GM19193 (cell line): Measurements from ENCODE around the gene RAC3.

Experiments used
- POLR2A ChIP-seq: IDR thresholded peaks from 4 replicates; pipeline ENCODE4 v1.6.1; 2011; ENCODE audit not compliant: insufficient read depth, insufficient read length; ENCODE audit errors: extremely low read depth

The RAC3 gene

GRCh38 chr17:81995463-81996231 is 35.8 kb upstream of the RAC3 start:
- no peak for TF ChIP-seq POLR2A

GRCh38 chr17:81996232-81996756 is 35.2 kb upstream of the RAC3 start:
- TF ChIP-seq POLR2A = no peak

GRCh38 chr17:81996757-81997441 is 34.6 kb upstream of the RAC3 start:
- no peak for TF ChIP-seq POLR2A

- TF ChIP-seq POLR2A = no peak
These were observed 33.3 kb upstream of the RAC3 start for GRCh38 chr17:81998212-81998611.

- no peak for TF ChIP-seq POLR2A
These were observed 32.6 kb upstream of the RAC3 start for GRCh38 chr17:81998691-81999438.

- TF ChIP-seq POLR2A = no peak
These were observed 31.9 kb upstream of the RAC3 start for GRCh38 chr17:81999587-81999975.

GRCh38 chr17:81999976-82000802 is 31.3 kb upstream of the RAC3 start:
- no peak for TF ChIP-seq POLR2A

- TF ChIP-seq POLR2A = no peak
These were observed 30.5 kb upstream of the RAC3 start for GRCh38 chr17:82000803-82001570.

- no peak for TF ChIP-seq POLR2A
These were observed 29.9 kb upstream of the RAC3 start for GRCh38 chr17:82001571-82002056.

- no peak for TF ChIP-seq POLR2A
These were observed 27.8 kb upstream of the RAC3 start for GRCh38 chr17:82003411-82004381.

- TF ChIP-seq POLR2A = no peak
These were observed 26.7 kb upstream of the RAC3 start for GRCh38 chr17:82004517-82005455.

- TF ChIP-seq POLR2A = no peak
These were observed 25.7 kb upstream of the RAC3 start for GRCh38 chr17:82005701-82006348.
